Brain microvascular endothelial cell (primary cell): ENCODE measurements around the gene LEMD1.
A peak's percentile ranks its signal among the peaks of the same experiment; 100 is the strongest.

Experiments
- DNase-seq: peaks from one replicate; pipeline ENCODE4 v3.0.0-alpha.2; 2020
- H3K27ac ChIP-seq: fragments of 250-450 bp; sonication (Bioruptor Pico); 2 replicates; pipeline ENCODE4 v1.5.1; 2020; ENCODE audit warnings: mild to moderate bottlenecking, moderate library complexity
- H3K27me3 ChIP-seq: fragments of 250-450 bp; sonication (Bioruptor Pico); replicated peaks from 2 replicates; pipeline ENCODE4 v1.5.1; 2020; ENCODE audit warnings: mild to moderate bottlenecking
- H3K36me3 ChIP-seq: fragments of 250-450 bp; sonication (Bioruptor Pico); replicated peaks from 2 replicates; pipeline ENCODE4 v1.5.1; 2020; ENCODE audit warnings: mild to moderate bottlenecking
- H3K4me3 ChIP-seq: 2 replicates; pipeline ENCODE4 v1.5.1; 2011; ENCODE audit warnings: low read depth, mild to moderate bottlenecking, control low read depth, low read length, moderate library complexity
- CTCF ChIP-seq: IDR thresholded peaks from 2 replicates; pipeline ENCODE4 v1.5.1; 2011; ENCODE audit warnings: low read depth, mild to moderate bottlenecking, moderate library complexity, low read length, control low read depth, inconsistent platforms; ENCODE audit errors: missing control alignments
- in situ Hi-C: cut with HindIII; loops from 2 replicates; pipeline ENCODE4 v1.10.0; 2017; ENCODE audit warnings: low sequenced_read_pairs, low pct_ligation_motif_present

The LEMD1 gene

GRCh38 chr1:205376739-205377138, 45.1 kb downstream of the LEMD1 start:
- TF ChIP-seq CTCF = no peak
- in situ Hi-C loops = no loop called here
- Histone ChIP-seq H3K27ac (no peak overlapping the region), H3K4me3 (no peak overlapping the region), H3K27me3 (no peaks in the 10 kb centered on the region), H3K36me3 (no peaks in the 10 kb centered on the region)
- no peak for DNase-seq

GRCh38 chr1:205375835-205376545, 45.9 kb downstream of the LEMD1 start:
- TF ChIP-seq CTCF = peak; percentile 16
- no peak overlapping the region for H3K4me3 ChIP-seq
- H3K27me3 ChIP-seq = no peaks in the 10 kb centered on the region
- peak; percentile 64 for DNase-seq
- H3K36me3 ChIP-seq = no peaks in the 10 kb centered on the region
- in situ Hi-C loops = no loop called here
- H3K27ac ChIP-seq = no peak overlapping the region

- Histone ChIP-seq H3K36me3 (no peaks in the 10 kb centered on the region), H3K4me3 (peak overlapping the region; percentile 27), H3K27me3 (no peaks in the 10 kb centered on the region), H3K27ac (peak overlapping the region; percentile 42)
- peak; percentile 76 for DNase-seq
- in situ Hi-C loops = no loop called here
- TF ChIP-seq CTCF = no peak
Measured at GRCh38 chr1:205374210-205375078, 47.4 kb downstream of the LEMD1 start.

- in situ Hi-C loops = no loop called here
- no peaks in the 10 kb centered on the region for H3K36me3 ChIP-seq
- TF ChIP-seq CTCF = no peak
- DNase-seq = no peak
- no peak overlapping the region for H3K4me3 ChIP-seq
- no peak overlapping the region for H3K27ac ChIP-seq
- no peaks in the 10 kb centered on the region for H3K27me3 ChIP-seq
Measured at GRCh38 chr1:205373798-205374175, 48.1 kb downstream of the LEMD1 start.

- no peaks in the 10 kb centered on the region for H3K36me3 ChIP-seq
- H3K4me3 ChIP-seq = peak overlapping the region; percentile 10
- no peak for DNase-seq
- in situ Hi-C loops = no loop called here
- H3K27me3 ChIP-seq = no peaks in the 10 kb centered on the region
- H3K27ac ChIP-seq = no peak overlapping the region
- no peak for TF ChIP-seq CTCF
Measured at GRCh38 chr1:205373022-205373797, 48.6 kb downstream of the LEMD1 start.
